ENCODE measurements around the gene RRAGD. TPM values are rescaled to one million over a fixed set of nuclear protein-coding genes. Genes with fewer than 3 reads are reported as not detected.

RRAGD gene
- polyA plus RNA-seq, 1 experiment, result not detected

GRCh38 chr6:89432875-89433251 lies 20.8 kb upstream of the RRAGD start, which contains the start of gene ANKRD6:
TSS of gene ANKRD6 (plus strand) at chr6:89433152. CDS start at chr6:89566977, 133,825 bp downstream.
- no peak for DNase-seq (ENCODE audit: low read depth)
- ChIA-PET CTCF (interaction anchor here (0.6 to 1.7 kb wide), 13 partner anchors 9 to 306 kb away, joined by 3 to 10 read pairs (median 3); no protein-coding TSS in a partner anchor), POLR2A (no interaction called here)
- TF ChIP-seq, protein P1, sequence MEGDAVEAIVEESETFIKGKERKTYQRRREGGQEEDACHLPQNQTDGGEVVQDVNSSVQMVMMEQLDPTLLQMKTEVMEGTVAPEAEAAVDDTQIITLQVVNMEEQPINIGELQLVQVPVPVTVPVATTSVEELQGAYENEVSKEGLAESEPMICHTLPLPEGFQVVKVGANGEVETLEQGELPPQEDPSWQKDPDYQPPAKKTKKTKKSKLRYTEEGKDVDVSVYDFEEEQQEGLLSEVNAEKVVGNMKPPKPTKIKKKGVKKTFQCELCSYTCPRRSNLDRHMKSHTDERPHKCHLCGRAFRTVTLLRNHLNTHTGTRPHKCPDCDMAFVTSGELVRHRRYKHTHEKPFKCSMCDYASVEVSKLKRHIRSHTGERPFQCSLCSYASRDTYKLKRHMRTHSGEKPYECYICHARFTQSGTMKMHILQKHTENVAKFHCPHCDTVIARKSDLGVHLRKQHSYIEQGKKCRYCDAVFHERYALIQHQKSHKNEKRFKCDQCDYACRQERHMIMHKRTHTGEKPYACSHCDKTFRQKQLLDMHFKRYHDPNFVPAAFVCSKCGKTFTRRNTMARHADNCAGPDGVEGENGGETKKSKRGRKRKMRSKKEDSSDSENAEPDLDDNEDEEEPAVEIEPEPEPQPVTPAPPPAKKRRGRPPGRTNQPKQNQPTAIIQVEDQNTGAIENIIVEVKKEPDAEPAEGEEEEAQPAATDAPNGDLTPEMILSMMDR (IDR thresholded peaks at IDR 0.05; ENCODE audit: insufficient read depth, low read depth, low read length), result peak; percentile 64
- H3K27me3 ChIP-seq (ENCODE audit: control insufficient read depth, insufficient read depth, low read length), result peaks cover 6% of the 10 kb centered on the region
- H3K36me3 ChIP-seq (ENCODE audit: control insufficient read depth, insufficient read depth, low read length), result no peaks in the 10 kb centered on the region
- H3K4me3 ChIP-seq (ENCODE audit: low read depth, low read length), result peak within 1 kb of the TSS; percentile 48

- POLR2A ChIA-PET, result no interaction called here
- CTCF ChIA-PET, result interaction anchor here (0.6 to 1.1 kb wide), 3 partner anchors 12 to 288 kb away, joined by 3 to 4 read pairs (median 3); no protein-coding TSS in a partner anchor
- TF ChIP-seq, protein P1 (IDR thresholded peaks at IDR 0.05; ENCODE audit: insufficient read depth, low read depth, low read length), result no peak
- no peak for DNase-seq (ENCODE audit: low read depth)
- Histone ChIP-seq H3K36me3 (ENCODE audit: control insufficient read depth, insufficient read depth, low read length) (no peaks in the 10 kb centered on the region), H3K4me3 (ENCODE audit: low read depth, low read length) (no peak overlapping the region), H3K27me3 (ENCODE audit: control insufficient read depth, insufficient read depth, low read length) (peaks cover 6% of the 10 kb centered on the region)
Measured at GRCh38 chr6:89430201-89430962, 18.3 kb upstream of the RRAGD start.

GRCh38 chr6:89416796-89417195 lies 4.7 kb upstream of the RRAGD start:
- no peak for DNase-seq (ENCODE audit: low read depth)
- TF ChIP-seq, protein P1 (IDR thresholded peaks at IDR 0.05; ENCODE audit: insufficient read depth, low read depth, low read length), result no peak
- no peaks in the 10 kb centered on the region for H3K36me3 ChIP-seq (ENCODE audit: control insufficient read depth, insufficient read depth, low read length)
- H3K27me3 ChIP-seq (ENCODE audit: control insufficient read depth, insufficient read depth, low read length), result peaks cover 19% of the 10 kb centered on the region
- ChIA-PET CTCF (interaction anchor here (2.5 kb wide), 1 partner anchor 16 kb away, joined by 10 read pairs; no protein-coding TSS in a partner anchor), POLR2A (no interaction called here)
- H3K4me3 ChIP-seq (ENCODE audit: low read depth, low read length), result no peak overlapping the region

GRCh38 chr6:89415185-89415584 lies 3.1 kb upstream of the RRAGD start:
- Histone ChIP-seq H3K4me3 (ENCODE audit: low read depth, low read length) (no peak overlapping the region), H3K36me3 (ENCODE audit: control insufficient read depth, insufficient read depth, low read length) (no peaks in the 10 kb centered on the region), H3K27me3 (ENCODE audit: control insufficient read depth, insufficient read depth, low read length) (peaks cover 28% of the 10 kb centered on the region)
- DNase-seq (ENCODE audit: low read depth), result no peak
- ChIA-PET CTCF (interaction anchor here (0.7 kb wide), 1 partner anchor 332 kb away, joined by 4 read pairs; no protein-coding TSS in a partner anchor), POLR2A (no interaction called here)
- TF ChIP-seq, protein P1 (IDR thresholded peaks at IDR 0.05; ENCODE audit: insufficient read depth, low read depth, low read length), result no peak

DNA sequence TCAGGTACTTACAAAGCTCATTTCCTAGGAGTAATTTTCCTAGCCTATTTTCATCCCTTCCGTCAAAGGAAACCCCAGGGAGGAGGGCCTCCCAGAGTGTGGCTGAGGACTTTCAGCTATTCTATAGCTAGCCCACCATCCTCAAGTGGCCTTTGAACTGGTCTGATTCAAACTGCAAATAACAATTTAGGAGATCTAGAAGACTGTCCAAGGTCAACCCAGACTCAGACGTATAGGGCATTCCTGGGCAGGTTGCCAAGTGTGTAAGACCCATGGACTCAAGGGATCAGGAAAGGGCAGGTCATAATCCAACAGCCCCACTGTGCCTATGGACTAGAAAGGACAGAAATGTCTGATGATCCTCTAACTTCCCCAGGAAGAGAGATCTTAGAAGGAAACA lies 2.1 kb upstream of the RRAGD start:
- CTCF ChIA-PET, result no interaction called here
- Histone ChIP-seq H3K36me3 (ENCODE audit: control insufficient read depth, insufficient read depth, low read length) (no peaks in the 10 kb centered on the region), H3K27me3 (ENCODE audit: control insufficient read depth, insufficient read depth, low read length) (peaks cover 31% of the 10 kb centered on the region), H3K4me3 (ENCODE audit: low read depth, low read length) (no peak overlapping the region)
- no peak for DNase-seq (ENCODE audit: low read depth)
- TF ChIP-seq, protein P1 (IDR thresholded peaks at IDR 0.05; ENCODE audit: insufficient read depth, low read depth, low read length), result no peak
- POLR2A ChIA-PET, result no interaction called here
